IPS DF 6.9 (cell line): ENCODE measurements around the gene NPL.

Experiments
- DNase-seq: peaks from one replicate; pipeline ENCODE4 v3.0.0-alpha.2; 2013; ENCODE audit warnings: low read depth, low spot score
- H3K27ac ChIP-seq: one replicate; pipeline ENCODE4 v1.5.1; 2013; ENCODE audit warnings: low read length, control low read depth
- H3K27me3 ChIP-seq: 2 replicates; pipeline ENCODE4 v1.6.1; 2013; ENCODE audit warnings: mild to moderate bottlenecking, low read length; ENCODE audit not compliant: control insufficient read depth, insufficient read depth
- H3K36me3 ChIP-seq: 2 replicates; pipeline ENCODE4 v1.6.1; 2013; ENCODE audit warnings: low read length; ENCODE audit not compliant: control insufficient read depth, insufficient read depth
- H3K4me1 ChIP-seq: 2 replicates; pipeline ENCODE4 v1.6.1; 2013; ENCODE audit warnings: low read length; ENCODE audit not compliant: control insufficient read depth, insufficient read depth
- H3K4me3 ChIP-seq: 2 replicates; pipeline ENCODE4 v1.5.1; 2013; ENCODE audit warnings: mild to moderate bottlenecking, low read length
- H3K9me3 ChIP-seq: 2 replicates; pipeline ENCODE4 v1.6.1; 2013; ENCODE audit warnings: low read length, inconsistent platforms; ENCODE audit not compliant: control insufficient read depth, insufficient read depth
- WGBS: extraction: QIAGEN DNeasy Blood & Tissue Kit; methylation state at CpG from one replicate; pipeline ENCODE4 v1.1.7; 2013; ENCODE audit warnings: mixed read lengths, missing lambda C conversion rate; ENCODE audit not compliant: insufficient read length, insufficient coverage; 5-methylcytosine and 5-hydroxymethylcytosine counted together

The NPL gene

GRCh38 chr1:182845894-182846293, 56.3 kb downstream of the NPL start:
- Histone ChIP-seq H3K36me3 (peaks cover 30% of the 10 kb centered on the region), H3K27ac (no peak overlapping the region), H3K4me3 (no peak overlapping the region), H3K27me3 (no peaks in the 10 kb centered on the region), H3K4me1 (peaks cover 7% of the 10 kb centered on the region), H3K9me3 (no peaks in the 10 kb centered on the region)
- DNase-seq = no peak
- no CpG with 5 or more reads among the region's 5 CpGs for WGBS

- Histone ChIP-seq H3K27me3 (no peaks in the 10 kb centered on the region), H3K4me1 (peaks cover 7% of the 10 kb centered on the region), H3K9me3 (no peaks in the 10 kb centered on the region), H3K4me3 (no peak overlapping the region), H3K27ac (no peak overlapping the region), H3K36me3 (peaks cover 35% of the 10 kb centered on the region)
- DNase-seq = no peak
These were observed 57.5 kb downstream of the NPL start for GRCh38 chr1:182847105-182847504.

GRCh38 chr1:182848736-182849135, 59.2 kb downstream of the NPL start:
- H3K4me1 ChIP-seq = peaks cover 6% of the 10 kb centered on the region
- H3K9me3 ChIP-seq = no peaks in the 10 kb centered on the region
- peaks cover 39% of the 10 kb centered on the region for H3K36me3 ChIP-seq
- DNase-seq = no peak
- H3K4me3 ChIP-seq = no peak overlapping the region
- H3K27me3 ChIP-seq = no peaks in the 10 kb centered on the region
- WGBS = no CpG with 5 or more reads among the region's 2 CpGs
- H3K27ac ChIP-seq = no peak overlapping the region

GRCh38 chr1:182850319-182850718, 60.7 kb downstream of the NPL start:
- H3K27ac ChIP-seq = no peak overlapping the region
- peaks cover 5% of the 10 kb centered on the region for H3K4me1 ChIP-seq
- DNase-seq = no peak
- H3K4me3 ChIP-seq = no peak overlapping the region
- H3K36me3 ChIP-seq = peaks cover 39% of the 10 kb centered on the region; the same call in 1 of the 2 replicates
- no peaks in the 10 kb centered on the region for H3K9me3 ChIP-seq
- H3K27me3 ChIP-seq = no peaks in the 10 kb centered on the region
- no CpG with 5 or more reads among the region's 4 CpGs for WGBS

DNA sequence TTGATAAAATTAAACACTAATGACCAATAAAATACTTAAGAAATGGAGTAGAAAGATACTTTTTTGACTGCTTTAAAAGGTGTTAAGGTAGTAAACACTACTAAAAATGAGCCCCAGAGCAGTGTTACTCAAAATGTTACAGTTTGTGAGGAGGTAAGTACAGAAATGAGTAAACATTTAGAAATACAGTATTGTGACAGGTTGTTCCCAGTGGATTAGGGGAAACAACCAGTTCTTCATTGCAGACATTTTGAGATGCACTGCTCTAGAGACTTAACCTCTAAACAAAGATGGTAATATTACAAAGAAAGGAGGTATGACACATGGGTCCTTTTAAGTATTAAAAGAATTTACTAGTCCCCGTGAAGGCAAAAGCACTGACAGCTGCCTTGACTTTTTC, 62.3 kb downstream of the NPL start:
- peaks cover 38% of the 10 kb centered on the region; the same call in 1 of the 2 replicates for H3K36me3 ChIP-seq
- H3K4me3 ChIP-seq = no peak overlapping the region
- no CpG with 5 or more reads among the region's 1 CpG for WGBS
- no peak for DNase-seq
- H3K4me1 ChIP-seq = no peaks in the 10 kb centered on the region
- no peaks in the 10 kb centered on the region for H3K27me3 ChIP-seq
- H3K9me3 ChIP-seq = no peaks in the 10 kb centered on the region
- H3K27ac ChIP-seq = no peak overlapping the region

DNA sequence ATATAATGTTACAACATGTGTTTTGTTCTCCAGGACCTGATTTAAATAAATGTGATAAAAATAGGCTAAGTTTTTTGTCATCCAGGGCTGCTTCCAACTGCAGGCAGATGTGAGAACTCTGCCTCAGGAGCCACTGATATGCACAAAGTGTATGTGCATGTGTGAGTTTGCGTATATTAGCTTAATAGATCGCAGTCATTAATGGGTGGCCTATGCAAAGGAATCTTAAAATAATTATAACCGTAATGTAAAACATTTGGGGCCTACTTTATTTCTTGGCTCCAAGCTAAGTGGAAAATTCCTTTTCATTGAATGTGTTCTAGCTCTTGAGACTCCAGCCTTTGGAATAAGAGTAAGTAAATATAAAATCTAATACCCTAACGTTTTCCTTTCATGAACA, 66.3 kb downstream of the NPL start:
- no peak for DNase-seq
- H3K9me3 ChIP-seq = no peaks in the 10 kb centered on the region
- peaks cover 51% of the 10 kb centered on the region; the same call in 1 of the 2 replicates for H3K36me3 ChIP-seq
- no peak overlapping the region for H3K4me3 ChIP-seq
- no peaks in the 10 kb centered on the region for H3K27me3 ChIP-seq
- H3K4me1 ChIP-seq = no peaks in the 10 kb centered on the region
- no CpG with 5 or more reads among the region's 4 CpGs for WGBS
- H3K27ac ChIP-seq = no peak overlapping the region

- Histone ChIP-seq H3K36me3 (peaks cover 51% of the 10 kb centered on the region; the same call in 1 of the 2 replicates), H3K27me3 (no peaks in the 10 kb centered on the region)
These were observed 67.6 kb downstream of the NPL start for GRCh38 chr1:182857212-182857611.

GRCh38 chr1:182860658-182861057, 71.1 kb downstream of the NPL start:
- no CpG with 5 or more reads among the region's 4 CpGs for WGBS
- H3K9me3 ChIP-seq = no peaks in the 10 kb centered on the region
- H3K4me3 ChIP-seq = no peak overlapping the region
- peaks cover 42% of the 10 kb centered on the region; the same call in 1 of the 2 replicates for H3K36me3 ChIP-seq
- no peak for DNase-seq
- H3K4me1 ChIP-seq = no peaks in the 10 kb centered on the region
- no peak overlapping the region for H3K27ac ChIP-seq
- H3K27me3 ChIP-seq = no peaks in the 10 kb centered on the region

More at GRCh38 chr1:182857212-182857611, 67.6 kb downstream of the NPL start:
- Histone ChIP-seq H3K4me3 (no peak overlapping the region), H3K27ac (no peak overlapping the region), H3K4me1 (no peaks in the 10 kb centered on the region), H3K9me3 (no peaks in the 10 kb centered on the region)
- no peak for DNase-seq
- 100% methylated on average over 1 of the region's 3 CpGs for WGBS

DNA sequence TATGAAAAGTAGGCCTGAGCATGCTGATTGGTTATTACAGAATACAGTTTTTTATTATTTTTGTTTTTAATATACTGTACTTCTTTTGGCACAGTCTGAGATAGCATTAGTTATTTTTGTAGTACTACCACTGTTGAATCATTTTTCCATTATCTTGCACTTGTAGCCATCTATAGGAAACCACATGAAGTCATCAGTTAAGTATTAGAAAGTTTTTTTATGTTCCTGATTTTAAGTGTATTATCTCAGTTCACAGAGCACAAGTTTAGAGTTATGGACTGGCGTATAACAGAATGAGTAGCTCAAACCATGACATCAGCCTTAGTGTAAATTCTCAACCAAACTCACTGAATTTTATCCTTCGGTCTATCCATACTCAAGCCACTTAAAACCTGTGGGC, 72.4 kb downstream of the NPL start:
- Histone ChIP-seq H3K36me3 (peaks cover 40% of the 10 kb centered on the region; the same call in 1 of the 2 replicates), H3K4me1 (no peaks in the 10 kb centered on the region), H3K4me3 (no peak overlapping the region), H3K27ac (no peak overlapping the region), H3K9me3 (no peaks in the 10 kb centered on the region), H3K27me3 (no peaks in the 10 kb centered on the region)
- no peak for DNase-seq
- whole genome bisulfite sequencing = no CpG with 5 or more reads among the region's 2 CpGs

- Histone ChIP-seq H3K9me3 (no peaks in the 10 kb centered on the region), H3K4me3 (no peak overlapping the region), H3K27me3 (no peaks in the 10 kb centered on the region), H3K27ac (no peak overlapping the region), H3K4me1 (no peaks in the 10 kb centered on the region), H3K36me3 (peaks cover 36% of the 10 kb centered on the region; the same call in 1 of the 2 replicates)
- DNase-seq = no peak
- WGBS = no CpG with 5 or more reads among the region's 1 CpG
These were observed 73.3 kb downstream of the NPL start for GRCh38 chr1:182862827-182863226.

GRCh38 chr1:182863940-182864339, 74.4 kb downstream of the NPL start:
- H3K4me3 ChIP-seq = no peak overlapping the region
- H3K9me3 ChIP-seq = no peaks in the 10 kb centered on the region
- no peak overlapping the region for H3K27ac ChIP-seq
- H3K27me3 ChIP-seq = no peaks in the 10 kb centered on the region
- peaks cover 25% of the 10 kb centered on the region; the same call in 1 of the 2 replicates for H3K36me3 ChIP-seq
- DNase-seq = no peak
- H3K4me1 ChIP-seq = no peaks in the 10 kb centered on the region
- no CpG with 5 or more reads among the region's 5 CpGs for WGBS
